Ishikawa (cell line): Measurements from ENCODE around the gene CEACAM16.
A peak's percentile ranks its signal among the peaks of the same experiment; 100 is the strongest.

Experiments
- CEBPB ChIP-seq: IDR thresholded peaks from 2 replicates; pipeline ENCODE4 v1.6.1; 2012
- CREB1 ChIP-seq: IDR thresholded peaks from 2 replicates; pipeline ENCODE4 v1.6.1; 2012; ENCODE audit warnings: low read depth
- EGR1 ChIP-seq: IDR thresholded peaks from 2 replicates; pipeline ENCODE4 v1.6.1; 2012
- EP300 ChIP-seq: IDR thresholded peaks from 2 replicates; pipeline ENCODE4 v1.6.1; 2012; ENCODE audit warnings: borderline replicate concordance
- FOXM1 ChIP-seq: IDR thresholded peaks from 2 replicates; pipeline ENCODE4 v1.6.1; 2012; ENCODE audit warnings: low read depth, borderline replicate concordance
- MAX ChIP-seq: IDR thresholded peaks from 2 replicates; pipeline ENCODE4 v1.6.1; 2012
- NFIC ChIP-seq: IDR thresholded peaks from 2 replicates; pipeline ENCODE4 v1.6.1; 2012
- RAD21 ChIP-seq: IDR thresholded peaks from 2 replicates; pipeline ENCODE4 v1.6.1; 2012; ENCODE audit warnings: low read depth
- REST ChIP-seq: IDR thresholded peaks from 2 replicates; pipeline ENCODE4 v1.6.1; 2012; ENCODE audit warnings: low read depth, mild to moderate bottlenecking
- TAF1 ChIP-seq: IDR thresholded peaks from 2 replicates; pipeline ENCODE4 v1.6.1; 2012; ENCODE audit warnings: low read depth, mild to moderate bottlenecking
- TCF12 ChIP-seq: IDR thresholded peaks from 2 replicates; pipeline ENCODE4 v1.6.1; 2012; ENCODE audit warnings: low read depth
- TEAD4 ChIP-seq: IDR thresholded peaks from 2 replicates; pipeline ENCODE4 v1.6.1; 2012
- YY1 ChIP-seq: IDR thresholded peaks from 2 replicates; pipeline ENCODE4 v1.6.1; 2012; ENCODE audit warnings: low read depth
- ZBTB7A ChIP-seq: IDR thresholded peaks from 2 replicates; pipeline ENCODE4 v1.6.1; 2012; ENCODE audit warnings: low read depth
- TF ChIP-seq, protein P1 (sequence below): IDR thresholded peaks from 2 replicates; pipeline ENCODE4 v1.6.1; 2012

The CEACAM16 gene

DNA sequence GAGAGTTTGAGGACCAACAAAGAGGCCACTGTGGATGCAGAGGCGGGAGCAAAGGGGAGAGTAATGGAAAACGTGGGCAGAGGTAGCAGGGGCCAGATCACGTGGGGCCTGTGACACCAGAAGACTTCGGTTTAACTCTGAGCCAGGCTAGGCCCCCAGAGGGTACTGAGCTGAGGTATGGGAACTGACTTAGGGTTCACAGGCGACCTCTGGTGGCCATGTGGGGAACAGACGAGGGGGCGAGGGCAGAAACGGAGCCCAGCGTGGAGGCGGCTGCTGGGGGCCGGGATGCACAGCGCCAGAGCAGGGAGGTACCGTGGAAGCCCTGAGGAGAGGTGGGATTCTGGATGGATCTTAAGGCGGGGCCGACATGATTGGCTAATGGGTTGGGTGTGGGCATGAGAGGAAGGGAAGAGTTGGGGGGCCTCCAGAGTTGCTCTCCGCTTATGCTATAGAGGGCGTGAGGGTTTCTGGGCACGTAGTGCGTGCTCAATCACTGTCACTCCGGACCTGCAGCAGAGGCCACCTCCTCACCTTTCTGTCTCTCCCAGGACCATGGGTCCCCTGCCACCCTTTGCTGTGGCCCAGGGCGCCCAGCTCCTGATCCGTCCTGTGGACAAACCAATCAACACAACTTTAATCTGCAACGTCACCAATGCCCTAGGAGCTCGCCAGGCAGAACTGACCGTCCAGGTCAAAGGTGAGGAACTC is 41.6 kb upstream of the CEACAM16 start:
- no peak for TF ChIP-seq CEBPB
- TF ChIP-seq EGR1 = no peak
- no peak for TF ChIP-seq TEAD4
- TF ChIP-seq TCF12 = no peak
- TF ChIP-seq RAD21 = peak; percentile 75
- no peak for TF ChIP-seq ZBTB7A
- TF ChIP-seq, protein P1, sequence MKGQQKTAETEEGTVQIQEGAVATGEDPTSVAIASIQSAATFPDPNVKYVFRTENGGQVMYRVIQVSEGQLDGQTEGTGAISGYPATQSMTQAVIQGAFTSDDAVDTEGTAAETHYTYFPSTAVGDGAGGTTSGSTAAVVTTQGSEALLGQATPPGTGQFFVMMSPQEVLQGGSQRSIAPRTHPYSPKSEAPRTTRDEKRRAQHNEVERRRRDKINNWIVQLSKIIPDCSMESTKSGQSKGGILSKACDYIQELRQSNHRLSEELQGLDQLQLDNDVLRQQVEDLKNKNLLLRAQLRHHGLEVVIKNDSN = no peak
- TF ChIP-seq YY1 = no peak

GRCh38 chr19:44658069-44658733 is 40.8 kb upstream of the CEACAM16 start:
- TF ChIP-seq TEAD4 (no peak), NFIC (no peak), TAF1 (no peak), CREB1 (no peak), REST (no peak), RAD21 (no peak), EP300 (no peak), EGR1 (no peak), CEBPB (no peak), YY1 (no peak), TCF12 (no peak)
- TF ChIP-seq, protein P1 = no peak

GRCh38 chr19:44660081-44660480 is 38.9 kb upstream of the CEACAM16 start:
- no peak for TF ChIP-seq ZBTB7A
- TF ChIP-seq, protein P1 = no peak
- TF ChIP-seq EP300 = no peak
- no peak for TF ChIP-seq RAD21
- TF ChIP-seq CEBPB = no peak
- no peak for TF ChIP-seq MAX
- TF ChIP-seq YY1 = no peak
- no peak for TF ChIP-seq TCF12
- TF ChIP-seq TAF1 = no peak
- TF ChIP-seq FOXM1 = no peak
- no peak for TF ChIP-seq NFIC
- TF ChIP-seq TEAD4 = no peak
- no peak for TF ChIP-seq CREB1
- no peak for TF ChIP-seq REST
- no peak for TF ChIP-seq EGR1

- TF ChIP-seq, protein P1 = no peak
- TF ChIP-seq MAX (no peak), YY1 (no peak), EP300 (no peak), TAF1 (no peak), EGR1 (no peak), FOXM1 (no peak), REST (no peak), CREB1 (no peak), NFIC (no peak), TEAD4 (no peak), ZBTB7A (no peak)
Measured at GRCh38 chr19:44661205-44661604, 37.7 kb upstream of the CEACAM16 start.
